GM12878 (cell line): Measurements from ENCODE around the gene NUP155.

ENCODE experiments used
- ETV6 ChIP-seq, 2 experiments: fragments of 450-650 bp in 1 of 2; IDR thresholded peaks in 1 of 2; conservative IDR thresholded peaks in 1 of 2; 2 replicates each; pipeline ENCODE4 v1.6.1; 2014; ENCODE audit warnings: antibody characterized with exemption in 1 of 2, borderline replicate concordance in 1 of 2, low read depth in 1 of 2, mild to moderate bottlenecking in 1 of 2, moderate library complexity in 1 of 2
- POLR2A ChIP-seq: IDR thresholded peaks from 2 replicates; pipeline ENCODE4 v1.6.1; 2011; ENCODE audit warnings: low read depth, mild to moderate bottlenecking, low read length
- SMAD1 ChIP-seq: fragments of 450-650 bp; IDR thresholded peaks from 2 replicates; pipeline ENCODE4 v1.6.1; 2018; ENCODE audit warnings: mild to moderate bottlenecking, low read depth; ENCODE audit not compliant: partially characterized antibody

- TF ChIP-seq POLR2A (peak; percentile 92), SMAD1 (peak; percentile 91), ETV6 (conservative IDR thresholded peaks at IDR 0.05 in 1 of 2, IDR thresholded peaks at IDR 0.05 in 1 of 2; ENCODE audit: borderline replicate concordance in 1 of 2, low read depth in 1 of 2) (peak in 1 of 2 experiments; percentile 84; a peak in 1 of 4 replicates)
These were observed at the start of gene NUP155 for GRCh38 chr5:37370864-37371726.
